Dermis blood vessel endothelial cell (primary cell): Measurements from ENCODE around the gene VRK2. TPM values are rescaled to one million over a fixed set of nuclear protein-coding genes. Genes with fewer than 3 reads are reported as not detected.
"Not testable (repeated sequence)": the region's sequence is repeated elsewhere in the genome, so short reads cannot be mapped to it uniquely, and the experiment has no call there.

Experiments
- DNase-seq: peaks from one replicate; pipeline ENCODE4 v3.0.0; 2010
- total RNA-seq: library from RNA; depleted of rRNA; stranded (reverse); fragments of >200 nt; gene quantifications from 2 replicates; pipeline ENCODE4 v1.2.3, GENCODE V29; 2014

Gene VRK2
- total RNA-seq, 1 donor from 2014 or later: 35.4 TPM

- not testable (repeated sequence) for DNase-seq
Observed at GRCh38 chr2:58170334-58170933, 123.8 kb downstream of the VRK2 start.

GRCh38 chr2:58171831-58172230, 125.2 kb downstream of the VRK2 start:
- DNase-seq: not testable (repeated sequence)

GRCh38 chr2:58177187-58177586, 130.6 kb downstream of the VRK2 start:
- not testable (repeated sequence) for DNase-seq

GRCh38 chr2:58180175-58180574, 133.6 kb downstream of the VRK2 start:
- not testable (repeated sequence) for DNase-seq

GRCh38 chr2:58180635-58181034, 134.0 kb downstream of the VRK2 start:
- DNase-seq: no peak

DNA sequence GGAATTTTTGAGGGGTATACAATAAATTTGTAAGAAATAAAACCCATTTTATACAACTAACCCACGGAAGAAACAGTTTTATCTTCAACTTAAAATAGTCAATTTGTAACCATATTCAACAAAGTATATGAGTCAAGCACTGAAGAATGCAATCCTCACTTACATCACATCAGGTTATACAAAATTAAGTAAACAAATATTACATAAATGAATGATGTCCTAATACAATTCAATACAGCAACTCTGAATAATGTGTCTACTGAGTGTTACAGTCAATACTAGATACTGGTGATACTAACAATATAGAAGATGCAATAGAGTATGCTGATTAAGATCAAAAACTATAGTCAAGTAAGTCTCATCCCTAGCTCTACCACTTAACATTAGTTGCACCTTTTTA, 135.9 kb downstream of the VRK2 start:
- no peak for DNase-seq

- no peak for DNase-seq
Observed at GRCh38 chr2:58186501-58186900, 139.9 kb downstream of the VRK2 start.

DNA sequence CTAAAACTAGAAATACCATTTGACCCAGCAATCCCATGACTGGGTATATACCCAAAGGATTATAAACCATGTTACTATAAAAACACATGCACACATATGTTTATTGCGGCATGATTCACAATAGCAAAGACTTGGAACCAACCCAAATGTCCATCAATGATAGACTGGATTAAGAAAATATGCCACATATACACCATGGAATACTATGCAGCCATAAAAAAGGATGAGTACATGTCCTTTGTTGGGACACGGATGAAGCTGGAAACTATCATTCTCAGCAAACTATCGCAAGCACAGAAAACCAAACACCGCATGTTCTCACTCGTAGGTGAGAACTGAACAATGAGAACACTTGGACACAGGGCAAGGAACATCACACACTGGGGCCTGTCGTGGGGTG, 140.4 kb downstream of the VRK2 start:
- DNase-seq: not testable (repeated sequence)

- no peak for DNase-seq
Observed at GRCh38 chr2:58194458-58194857, 147.9 kb downstream of the VRK2 start.

- no peak for DNase-seq
Observed at GRCh38 chr2:58195662-58196061, 149.1 kb downstream of the VRK2 start.

GRCh38 chr2:58197894-58198293, 151.3 kb downstream of the VRK2 start:
- no peak for DNase-seq

- DNase-seq: no peak
Observed at GRCh38 chr2:58202404-58202803, 155.8 kb downstream of the VRK2 start.

GRCh38 chr2:58203018-58203417, 156.4 kb downstream of the VRK2 start:
- no peak for DNase-seq

GRCh38 chr2:58204195-58204959, 157.8 kb downstream of the VRK2 start:
- peak; percentile 37 for DNase-seq

- no peak for DNase-seq
Observed at GRCh38 chr2:58206785-58207184, 160.2 kb downstream of the VRK2 start.

- DNase-seq: no peak
Observed at GRCh38 chr2:58207189-58207588, 160.6 kb downstream of the VRK2 start.

Other genes starting within 250 kb of the VRK2 start
- gene FANCL, start 194.5 kb downstream of the VRK2 start, total RNA-seq: 22.1 and 23.5 TPM in 2 replicates